GM12891 (cell line): ENCODE results near the gene SLC37A2.

Experiments used
- DNase-seq: peaks from one replicate; pipeline ENCODE4 v3.0.0; 2011; ENCODE audit warnings: low spot score; ENCODE audit not compliant: insufficient read length
- FAIRE-seq: peaks from 2 replicates; lab custom pipeline; 2011; peaks lifted over from hg19 to GRCh38; lab: Jason Lieb, UNC
- PAX5 ChIP-seq: IDR thresholded peaks from 2 replicates; pipeline ENCODE4 v1.6.1; 2011; ENCODE audit warnings: low read length, moderate library complexity, mild to moderate bottlenecking; ENCODE audit not compliant: insufficient read depth, severe bottlenecking
- POLR2A ChIP-seq: IDR thresholded peaks from 2 replicates; pipeline ENCODE4 v1.6.1; 2011; ENCODE audit warnings: low read depth, low read length, control low read depth
- POLR2AphosphoS5 ChIP-seq: IDR thresholded peaks from 2 replicates; pipeline ENCODE4 v1.6.1; 2011; ENCODE audit warnings: low read depth, low read length, control low read depth
- POU2F2 ChIP-seq: IDR thresholded peaks from 2 replicates; pipeline ENCODE4 v1.6.1; 2011; ENCODE audit warnings: low read depth, mild to moderate bottlenecking, control low read depth, low read length, moderate library complexity
- SPI1 ChIP-seq: IDR thresholded peaks from 2 replicates; pipeline ENCODE4 v1.6.1; 2011; ENCODE audit warnings: low read depth, low read length, control low read depth
- TAF1 ChIP-seq: IDR thresholded peaks from 2 replicates; pipeline ENCODE4 v1.6.1; 2011; ENCODE audit warnings: low read depth, low read length, control low read depth

SLC37A2 gene

GRCh38 chr11:125075242-125075625, 12.1 kb downstream of the SLC37A2 start:
- no peak for DNase-seq
- no peak for TF ChIP-seq POU2F2
- TF ChIP-seq PAX5, result no peak
- no peak for TF ChIP-seq SPI1
- no peak for TF ChIP-seq TAF1
- no peak for TF ChIP-seq POLR2AphosphoS5
- no peak for TF ChIP-seq POLR2A
- FAIRE-seq, result no peak

GRCh38 chr11:125075900-125076317, 12.8 kb downstream of the SLC37A2 start:
- DNase-seq, result no peak
- peak; percentile 35 for FAIRE-seq

GRCh38 chr11:125076378-125076945, 13.4 kb downstream of the SLC37A2 start:
- DNase-seq (no peak), FAIRE-seq (no peak)
- TF ChIP-seq SPI1, result no peak
- TF ChIP-seq PAX5, result no peak
- TF ChIP-seq POLR2A, result no peak
- no peak for TF ChIP-seq TAF1
- no peak for TF ChIP-seq POLR2AphosphoS5
- TF ChIP-seq POU2F2, result no peak

More at GRCh38 chr11:125075900-125076317, 12.8 kb downstream of the SLC37A2 start:
- TF ChIP-seq TAF1, result no peak
- TF ChIP-seq SPI1, result no peak
- TF ChIP-seq POU2F2, result no peak
- TF ChIP-seq PAX5, result no peak
- no peak for TF ChIP-seq POLR2AphosphoS5
- TF ChIP-seq POLR2A, result no peak

GRCh38 chr11:125078016-125078415, 14.9 kb downstream of the SLC37A2 start:
- TF ChIP-seq POLR2A (no peak), PAX5 (no peak), SPI1 (no peak), TAF1 (no peak), POLR2AphosphoS5 (no peak), POU2F2 (no peak)
- DNase-seq (no peak), FAIRE-seq (no peak)

- FAIRE-seq (no peak), DNase-seq (no peak)
- TF ChIP-seq PAX5 (no peak), POLR2AphosphoS5 (no peak), SPI1 (no peak), TAF1 (no peak), POU2F2 (no peak), POLR2A (no peak)
Observed at GRCh38 chr11:125078516-125079140, 15.5 kb downstream of the SLC37A2 start.

- DNase-seq, result no peak
- no peak for FAIRE-seq
- TF ChIP-seq PAX5 (no peak), POU2F2 (no peak), SPI1 (no peak), TAF1 (no peak), POLR2AphosphoS5 (no peak), POLR2A (no peak)
Observed at GRCh38 chr11:125079151-125079877, 16.2 kb downstream of the SLC37A2 start.

GRCh38 chr11:125079878-125080530, 16.9 kb downstream of the SLC37A2 start:
- FAIRE-seq, result no peak
- TF ChIP-seq POU2F2 (no peak), TAF1 (no peak), POLR2A (no peak), SPI1 (no peak), PAX5 (no peak), POLR2AphosphoS5 (no peak)

GRCh38 chr11:125080531-125080911, 17.4 kb downstream of the SLC37A2 start:
- TF ChIP-seq TAF1, result no peak
- TF ChIP-seq PAX5, result no peak
- TF ChIP-seq POLR2A, result no peak
- no peak for TF ChIP-seq POLR2AphosphoS5
- no peak for TF ChIP-seq POU2F2
- no peak for TF ChIP-seq SPI1
- DNase-seq, result no peak
- FAIRE-seq, result no peak

More at GRCh38 chr11:125079878-125080530, 16.9 kb downstream of the SLC37A2 start:
- no peak for DNase-seq

GRCh38 chr11:125081098-125081798, 18.1 kb downstream of the SLC37A2 start:
- TF ChIP-seq TAF1 (no peak), PAX5 (no peak), POLR2AphosphoS5 (no peak), POU2F2 (no peak), POLR2A (no peak), SPI1 (no peak)
- no peak for DNase-seq
- FAIRE-seq, result no peak
